ENCODE data around the gene DNAJB12. TPM values are rescaled to one million over a fixed set of nuclear protein-coding genes. Genes with fewer than 3 reads are reported as not detected.
"Not testable (repeated sequence)": the region's sequence is repeated elsewhere in the genome, so short reads cannot be mapped to it uniquely, and the experiment has no call there.

Gene DNAJB12
- polyA plus RNA-seq, 1 donor: 22.3 TPM

DNA sequence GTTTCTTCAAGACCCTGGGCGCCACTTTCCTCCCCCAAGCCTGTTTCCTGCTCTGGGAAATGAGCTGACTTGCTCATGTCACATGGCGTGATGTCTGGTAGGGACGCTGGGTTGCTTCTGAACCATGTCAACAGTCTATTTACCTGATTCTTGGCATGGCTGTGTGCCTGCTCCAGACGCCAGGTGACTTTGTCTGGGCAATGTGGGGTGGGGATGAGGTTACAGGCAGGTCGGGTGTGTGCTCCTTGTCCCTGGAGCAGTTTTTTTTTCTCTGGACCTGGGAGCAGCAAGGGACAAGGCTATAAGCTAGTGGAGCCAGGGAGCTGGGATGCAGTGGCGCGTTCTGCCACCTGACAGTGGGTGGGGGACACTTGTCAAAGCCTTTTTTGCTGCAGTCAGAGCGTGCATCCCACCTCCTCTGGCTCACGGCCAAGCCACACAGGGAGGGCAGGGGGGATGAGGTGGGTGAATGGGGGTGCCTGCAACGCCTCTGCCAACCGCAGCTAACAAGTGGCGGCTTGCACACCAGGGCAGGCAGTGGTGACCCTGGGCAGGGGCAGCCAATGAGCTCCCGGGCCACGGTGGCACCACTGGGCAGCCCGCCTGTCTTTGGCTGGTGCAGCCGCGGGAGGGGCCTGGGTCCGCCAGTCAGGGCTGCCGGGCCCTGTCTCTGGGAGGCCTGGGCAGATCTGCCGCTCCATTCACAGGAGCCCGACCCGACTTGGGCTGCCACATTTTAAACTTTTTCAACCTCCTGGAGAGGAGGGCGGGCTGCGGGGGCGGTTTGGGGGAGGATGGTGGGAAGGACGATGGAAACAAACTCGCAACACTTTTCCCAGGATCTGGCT, 22.9 kb downstream of the DNAJB12 start:
- no peak for DNase-seq (ENCODE audit: low read depth)

GRCh38 chr10:72330069-72330426, 24.7 kb downstream of the DNAJB12 start:
- no peak for DNase-seq (ENCODE audit: low read depth)

- DNase-seq (ENCODE audit: low read depth): no peak
Measured at GRCh38 chr10:72329290-72330068, 25.2 kb downstream of the DNAJB12 start.

GRCh38 chr10:72328829-72329204, 25.9 kb downstream of the DNAJB12 start:
- no peak for DNase-seq (ENCODE audit: low read depth)

- no peak for DNase-seq (ENCODE audit: low read depth)
Measured at GRCh38 chr10:72328045-72328828, 26.5 kb downstream of the DNAJB12 start.

DNA sequence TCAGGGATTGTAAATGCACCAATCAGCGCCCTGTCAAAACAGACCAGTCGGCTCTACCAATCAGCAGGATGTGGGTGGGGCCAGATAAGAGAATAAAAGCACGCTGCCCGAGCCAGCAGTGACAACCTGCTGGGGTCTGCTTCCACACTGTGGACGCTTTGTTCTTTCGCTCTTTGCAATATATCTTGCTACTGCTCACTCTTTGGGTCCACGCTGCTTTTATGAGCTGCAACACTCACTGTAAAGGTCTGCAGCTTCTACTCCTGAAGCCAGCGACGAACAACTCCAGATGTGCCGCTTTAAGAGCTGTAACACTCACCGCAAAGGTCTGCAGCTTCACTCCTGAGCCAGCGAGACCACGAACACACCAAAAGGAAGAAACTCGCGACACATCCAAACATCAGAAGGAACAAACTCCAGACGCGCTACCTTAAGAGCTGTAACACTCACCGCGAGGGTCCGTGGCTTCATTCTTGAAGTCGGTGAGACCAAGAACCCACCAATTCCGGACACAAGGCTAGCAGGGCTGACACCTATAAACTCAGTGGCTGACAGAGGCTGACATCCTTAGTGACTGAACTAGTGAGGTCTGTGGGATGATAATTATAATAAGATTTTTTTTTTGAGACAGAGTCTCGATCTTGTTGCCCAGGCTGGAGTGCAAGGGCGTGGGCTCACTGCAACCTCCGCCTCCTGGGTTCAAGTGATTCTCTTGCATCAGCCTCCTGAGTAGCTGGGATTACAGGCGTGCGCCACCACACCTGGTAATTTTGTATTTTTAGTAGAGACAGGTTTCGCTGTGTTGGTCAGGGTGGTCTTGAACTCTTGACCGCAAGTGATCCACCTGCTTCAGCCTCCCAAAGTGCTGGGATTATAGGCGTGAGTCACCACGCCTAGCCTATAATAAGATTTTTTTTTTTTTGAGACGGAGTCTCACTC, 27.8 kb downstream of the DNAJB12 start:
- not testable (repeated sequence) for DNase-seq (ENCODE audit: low read depth)

- peak; percentile 77 for DNase-seq (ENCODE audit: low read depth)
Measured at GRCh38 chr10:72325243-72326175, 29.2 kb downstream of the DNAJB12 start.

GRCh38 chr10:72323771-72324191, 30.9 kb downstream of the DNAJB12 start:
- no peak for DNase-seq (ENCODE audit: low read depth)

DNA sequence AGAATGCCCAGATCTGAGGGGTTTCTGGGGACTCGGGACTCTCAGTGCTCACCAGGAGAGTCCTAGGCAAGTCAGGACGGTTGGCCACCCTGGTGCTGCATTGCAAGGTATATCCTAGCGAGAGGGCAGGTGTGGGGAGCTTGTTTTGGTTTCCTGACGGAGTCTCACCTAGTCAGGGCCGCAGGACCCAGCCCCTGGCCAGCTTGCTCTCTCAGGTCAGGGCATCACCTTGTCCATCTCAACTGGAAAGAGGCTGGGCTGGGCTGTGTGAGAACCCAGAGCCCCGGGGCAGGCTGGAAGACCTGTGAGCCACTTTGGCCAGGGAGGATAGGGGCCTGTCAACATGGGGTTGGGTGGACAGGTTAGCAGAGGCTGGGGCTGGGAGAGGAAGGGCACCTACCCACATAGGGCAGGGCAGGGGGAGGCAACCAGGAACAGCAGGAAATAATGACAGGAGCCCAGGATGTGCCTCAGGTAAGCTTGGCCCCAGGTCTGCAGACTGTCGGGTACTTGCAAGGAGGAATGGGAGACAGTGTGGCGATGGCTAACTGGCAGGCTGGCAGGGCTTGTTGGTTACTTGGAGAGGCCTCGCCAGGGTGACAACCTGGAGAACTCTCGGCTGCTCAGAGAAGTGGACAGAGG, 31.5 kb downstream of the DNAJB12 start:
- no peak for DNase-seq (ENCODE audit: low read depth)

DNA sequence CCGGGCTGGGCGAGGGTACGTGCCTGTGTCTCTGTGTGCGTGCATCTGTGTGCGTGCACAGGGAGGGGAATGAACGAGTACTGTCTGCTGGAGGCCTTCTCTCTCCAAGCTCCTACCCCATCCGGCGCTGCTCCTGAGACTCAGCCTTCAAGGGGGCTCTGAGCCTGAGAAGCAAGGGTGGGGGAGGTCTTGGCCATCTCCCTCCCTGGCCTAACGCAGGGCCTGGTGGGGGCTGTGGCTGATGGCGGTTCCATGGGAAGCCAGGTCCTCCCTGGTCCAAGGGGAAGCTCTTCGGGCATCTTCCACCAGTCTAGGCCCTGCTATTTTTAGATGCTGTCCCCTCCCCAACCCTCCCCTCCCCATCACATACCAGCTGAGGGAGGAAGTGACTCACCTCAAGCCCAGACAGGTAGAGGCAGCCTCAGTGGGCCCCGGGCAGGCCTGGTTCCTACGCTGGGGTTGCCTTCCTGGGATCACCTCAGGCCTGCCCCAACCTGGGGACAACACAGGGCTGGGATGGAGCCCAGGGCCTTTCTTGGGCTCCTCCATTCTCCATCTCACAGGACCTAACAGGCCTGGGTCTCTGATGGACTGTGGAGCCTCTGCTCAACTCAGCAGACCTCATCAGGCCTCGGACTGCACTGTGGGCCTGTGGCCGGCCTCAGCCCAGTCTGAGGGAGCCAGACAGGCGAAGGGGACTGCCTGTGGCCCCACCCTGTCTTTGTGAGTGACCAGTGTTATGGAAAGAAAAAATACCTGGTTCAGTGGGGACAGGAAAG, 32.2 kb downstream of the DNAJB12 start:
- DNase-seq (ENCODE audit: low read depth): no peak

DNA sequence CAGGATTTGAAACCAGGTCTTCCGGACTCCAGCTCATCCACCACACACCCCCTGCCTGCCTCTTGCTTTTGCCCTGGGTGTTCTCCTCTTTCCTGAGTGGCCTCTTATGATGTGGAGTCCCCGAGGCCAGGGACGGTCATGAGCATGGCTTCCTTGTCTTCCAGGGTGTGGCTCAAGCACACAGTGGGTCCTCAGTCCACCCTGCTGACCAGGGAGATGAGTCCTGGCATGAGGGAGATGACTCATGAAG, 32.8 kb downstream of the DNAJB12 start:
- DNase-seq (ENCODE audit: low read depth): no peak

DNA sequence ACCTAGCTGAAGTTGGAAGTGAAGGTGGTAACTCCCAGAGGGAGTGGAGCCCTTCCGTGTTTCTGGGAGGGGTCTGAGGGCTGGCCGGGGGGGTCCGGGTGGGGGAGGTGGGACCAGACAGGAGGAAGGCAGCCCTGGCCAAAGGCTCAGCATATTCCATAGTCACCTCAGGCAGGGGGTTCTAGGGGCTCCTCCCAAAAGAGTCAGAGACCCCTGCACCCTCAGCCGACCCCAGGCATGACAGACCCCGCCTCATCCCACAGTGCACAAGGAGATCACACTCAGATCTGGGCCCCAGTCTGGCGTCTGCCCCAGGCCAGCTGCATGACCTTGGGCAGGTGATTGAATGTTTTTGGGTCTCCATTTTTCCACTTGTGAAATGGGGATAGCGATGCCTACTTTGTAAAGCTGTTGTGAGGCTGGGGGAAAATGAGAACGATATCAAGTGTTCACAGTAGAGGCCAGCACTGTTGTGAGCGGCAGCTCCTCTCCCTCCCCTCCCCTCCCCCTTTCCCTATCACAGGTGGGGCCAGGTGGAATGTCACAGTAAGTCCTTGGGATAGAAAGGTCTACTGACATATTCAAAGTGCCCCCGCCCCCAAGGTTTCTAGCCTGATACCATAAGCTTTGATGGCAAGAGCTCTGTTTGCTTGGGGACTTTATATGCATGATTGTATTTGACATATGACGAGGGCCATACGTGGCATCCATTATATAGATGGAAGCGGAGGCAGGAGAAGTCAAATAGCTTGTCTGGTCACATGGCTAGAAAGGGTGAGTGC, 33.3 kb downstream of the DNAJB12 start:
- no peak for DNase-seq (ENCODE audit: low read depth)

DNA sequence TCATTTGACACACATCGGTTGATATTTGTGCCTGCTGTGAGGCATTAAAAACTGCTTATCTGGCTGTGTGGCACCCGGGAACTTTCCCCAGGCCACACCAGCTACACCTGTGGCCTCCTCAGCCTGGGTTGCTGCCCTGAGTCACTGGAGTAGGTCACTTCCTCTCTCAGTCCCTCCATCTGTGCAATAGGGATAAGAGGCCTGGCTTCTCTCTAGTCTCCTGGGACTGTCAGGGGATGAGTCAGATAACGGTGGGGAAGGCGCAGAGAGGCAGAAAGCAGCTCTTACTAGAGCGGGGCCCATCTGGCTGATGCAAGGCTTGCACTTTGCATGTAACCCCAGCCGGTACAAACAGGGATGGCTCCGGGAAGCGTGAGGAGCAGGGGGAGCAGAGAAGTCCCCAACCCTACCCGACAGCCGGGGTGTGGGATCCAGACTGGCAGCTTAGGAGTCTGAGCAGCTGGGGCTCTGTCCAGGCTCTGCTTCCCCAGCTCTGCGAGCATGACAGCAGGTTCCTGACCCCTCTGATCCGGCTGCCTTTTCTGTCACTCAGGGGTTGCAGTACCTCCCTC, 34.0 kb downstream of the DNAJB12 start:
- DNase-seq (ENCODE audit: low read depth): no peak

DNA sequence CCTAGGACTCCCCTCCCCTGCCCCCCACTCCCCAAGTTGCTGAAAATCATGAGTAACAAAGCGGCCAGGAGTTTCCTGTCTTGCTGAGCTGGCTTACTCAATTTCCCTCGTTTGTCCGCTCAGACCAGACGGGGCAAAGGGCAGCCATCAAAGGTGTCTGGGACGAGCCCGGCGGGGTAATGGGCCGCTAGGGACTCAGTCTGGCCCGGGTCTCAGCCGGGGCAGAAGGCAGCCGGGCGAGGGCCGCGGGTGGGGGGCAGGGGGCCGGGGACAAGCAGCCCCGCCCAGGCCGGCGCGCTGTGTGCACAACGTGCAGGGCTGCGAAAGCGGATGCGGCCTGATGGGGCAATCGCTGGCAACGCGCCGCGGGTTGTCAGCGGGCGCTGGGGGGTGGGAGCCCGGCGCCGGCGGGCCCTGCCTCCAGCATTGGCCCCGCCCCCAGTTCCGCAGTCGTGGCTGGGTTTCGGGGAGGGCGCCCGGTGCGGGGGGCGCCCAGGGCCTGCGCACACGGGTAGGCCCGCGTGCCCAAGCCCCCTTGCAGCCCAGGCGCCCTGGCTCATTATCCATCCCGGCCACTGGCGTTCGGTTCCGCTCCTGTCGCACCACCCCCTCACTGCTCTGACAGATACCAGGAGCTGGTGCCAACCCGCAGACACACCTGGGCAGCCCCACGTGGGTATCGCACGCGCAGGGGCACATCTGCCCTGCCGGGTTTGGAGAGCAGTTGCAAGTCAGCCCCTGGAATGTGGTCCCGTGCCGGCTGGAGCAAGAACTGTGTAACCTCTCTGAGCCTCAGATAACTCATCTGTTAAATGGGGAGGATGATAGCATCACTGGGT, 35.1 kb downstream of the DNAJB12 start:
- DNase-seq (ENCODE audit: low read depth): no peak

DNA sequence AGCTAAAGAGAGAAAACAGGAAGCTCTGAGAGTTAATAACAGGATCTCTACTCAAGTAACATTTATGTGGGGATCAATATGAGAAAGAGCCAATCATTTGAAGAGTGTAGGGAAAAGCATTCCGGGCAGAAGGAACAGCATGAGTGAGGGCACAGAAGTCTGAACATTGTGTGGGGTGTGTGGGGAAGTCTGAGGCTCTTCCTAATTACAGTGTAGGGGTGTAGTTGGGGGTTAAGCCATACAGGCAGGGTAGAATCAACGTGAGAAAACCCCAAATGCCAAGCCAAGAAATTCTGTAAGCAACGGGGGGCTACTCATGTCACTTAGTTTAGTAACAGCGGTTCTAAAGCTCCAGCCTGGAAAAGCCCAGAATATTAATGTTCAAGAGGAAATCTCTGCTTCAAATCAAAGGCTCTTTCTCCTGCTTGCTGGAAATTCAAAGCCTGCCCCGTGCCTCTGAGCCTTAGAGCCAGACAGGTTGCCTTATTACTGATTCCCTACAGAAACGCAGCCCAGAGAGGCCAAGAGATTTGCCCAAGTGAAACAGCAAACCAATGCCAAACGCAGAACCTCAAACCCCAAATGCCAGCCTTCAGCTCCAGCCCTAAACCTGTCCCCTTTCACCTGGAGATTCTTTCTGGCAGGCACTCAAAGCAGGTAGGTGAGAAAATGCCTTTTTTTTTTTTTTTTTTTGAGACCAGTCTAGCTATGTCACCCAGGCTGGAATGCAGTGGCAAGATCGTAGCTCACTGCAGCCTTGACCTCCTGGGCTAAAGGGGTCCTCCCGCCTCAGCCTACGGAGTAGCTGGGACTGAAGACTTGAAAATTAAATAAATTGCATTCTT, 36.1 kb downstream of the DNAJB12 start:
- DNase-seq (ENCODE audit: low read depth): no peak

Data from forelimb muscle (tissue), 1 donor.